Body of pancreas (tissue), 4 donors: Measurements from ENCODE around the gene PRSS23.

Experiments
- CTCF ChIP-seq, 7 experiments: fragments of 450-650 bp in 4 of 7; fragments of 200-600 bp in 3 of 7; sonication (generic) in 3 of 7; IDR thresholded peaks; one replicate each; pipeline ENCODE4 v1.5.1; 2016 to 2019; ENCODE audit warnings: antibody characterized with exemption in 7 of 7
- POLR2A ChIP-seq, 3 donors: fragments of 450-650 bp; IDR thresholded peaks; one replicate each; pipeline ENCODE4 v1.6.1; 2016; ENCODE audit warnings: antibody characterized with exemption in 3 of 3, mild to moderate bottlenecking in 2 of 3

GRCh38 chr11:86795949-86796348 is 4.4 kb upstream of the PRSS23 start:
- no peak for TF ChIP-seq CTCF (IDR thresholded peaks at IDR 0.05)
- TF ChIP-seq POLR2A (IDR thresholded peaks at IDR 0.05) = no peak
